HepG2 (cell line): ENCODE results near the gene CAMKMT. TPM values are rescaled to one million over a fixed set of nuclear protein-coding genes. Genes with fewer than 3 reads are reported as not detected.
A peak's percentile ranks its signal among the peaks of the same experiment; 100 is the strongest.

ENCODE experiments used
- DMAP1 ChIP-seq: IDR thresholded peaks from 2 replicates; pipeline ENCODE4 v1.6.1; 2016
- ERF ChIP-seq: IDR thresholded peaks from 2 replicates; pipeline ENCODE4 v1.6.1; 2018; ENCODE audit warnings: missing biosample characterization, missing genetic modification reagents
- FOXK1 ChIP-seq: sonication (generic); formaldehyde crosslinking; IDR thresholded peaks from 2 replicates; pipeline ENCODE4 v1.4.0; 2020; ENCODE audit warnings: low read depth, missing genetic modification reagents, borderline replicate concordance
- GATAD1 ChIP-seq: IDR thresholded peaks from 2 replicates; pipeline ENCODE4 v1.6.1; 2016; ENCODE audit warnings: missing genetic modification reagents, missing compliant biosample characterization
- HMGA1 ChIP-seq: sonication (generic); formaldehyde crosslinking; conservative IDR thresholded peaks from 2 replicates; pipeline ENCODE4 v1.4.0; 2020; ENCODE audit warnings: missing genetic modification reagents
- ISL2 ChIP-seq: sonication (generic); formaldehyde crosslinking; IDR thresholded peaks from 2 replicates; pipeline ENCODE4 v1.5.0; 2020; ENCODE audit warnings: missing genetic modification reagents
- KLF6 ChIP-seq: IDR thresholded peaks from 2 replicates; pipeline ENCODE4 v1.8.0; 2016; ENCODE audit warnings: missing biosample characterization, missing genetic modification reagents
- MAFK ChIP-seq, 2 experiments: IDR thresholded peaks in 1 of 2; conservative IDR thresholded peaks in 1 of 2; 2 replicates each; pipeline ENCODE4 v1.6.1; 2011; ENCODE audit warnings: improper control_type of control experiment in 2 of 2, low read length in 2 of 2
- NFIB ChIP-seq: sonication (generic); formaldehyde crosslinking; IDR thresholded peaks from 2 replicates; pipeline ENCODE4 v1.9.0; 2021; ENCODE audit warnings: missing genetic modification reagents, mild to moderate bottlenecking, borderline replicate concordance
- NR2C2 ChIP-seq: sonication (generic); formaldehyde crosslinking; IDR thresholded peaks from 2 replicates; pipeline ENCODE4 v1.4.0; 2020; ENCODE audit warnings: missing genetic modification reagents, mild to moderate bottlenecking, moderate library complexity, borderline replicate concordance
- POLR2A ChIP-seq, 2 experiments: IDR thresholded peaks; 2 replicates each; pipeline ENCODE4 v1.6.1; 2011; ENCODE audit warnings: low read depth in 2 of 2, low read length in 2 of 2, mild to moderate bottlenecking in 1 of 2, moderate library complexity in 1 of 2; ENCODE audit not compliant: insufficient read depth in 1 of 2
- REPIN1 ChIP-seq: sonication (generic); formaldehyde crosslinking; IDR thresholded peaks from 2 replicates; pipeline ENCODE4 v1.8.0; 2022; ENCODE audit warnings: missing genetic modification reagents, low read depth, mild to moderate bottlenecking, borderline replicate concordance
- SETDB1 ChIP-seq: sonication (generic); formaldehyde crosslinking; IDR thresholded peaks from 2 replicates; pipeline ENCODE4 v1.5.1; 2020; ENCODE audit warnings: missing genetic modification reagents, mild to moderate bottlenecking, borderline replicate concordance
- SMAD3 ChIP-seq: sonication (generic); formaldehyde crosslinking; IDR thresholded peaks from 2 replicates; pipeline ENCODE4 v1.4.0; 2020; ENCODE audit warnings: missing genetic modification reagents
- SMC3 ChIP-seq: IDR thresholded peaks from 2 replicates; pipeline ENCODE4 v1.6.1; 2011; ENCODE audit warnings: low read length, improper control_type of control experiment
- SOX5 ChIP-seq: IDR thresholded peaks from 2 replicates; pipeline ENCODE4 v1.6.1; 2016; ENCODE audit warnings: borderline replicate concordance
- TIGD3 ChIP-seq: sonication (generic); formaldehyde crosslinking; IDR thresholded peaks from 2 replicates; pipeline ENCODE4 v1.5.1; 2020; ENCODE audit warnings: mild to moderate bottlenecking, missing genetic modification reagents, borderline replicate concordance
- YEATS4 ChIP-seq: sonication (generic); formaldehyde crosslinking; IDR thresholded peaks from 2 replicates; pipeline ENCODE4 v1.4.0; 2020; ENCODE audit warnings: missing genetic modification reagents, borderline replicate concordance
- ZC3H13 ChIP-seq: sonication (generic); formaldehyde crosslinking; IDR thresholded peaks from 2 replicates; pipeline ENCODE4 v1.8.1; 2023; ENCODE audit warnings: mild to moderate bottlenecking, missing genetic modification reagents, moderate library complexity
- ZFP1 ChIP-seq: IDR thresholded peaks from 2 replicates; pipeline ENCODE4 v1.6.1; 2016
- ZFP36 ChIP-seq: fragments of 150-350 bp; IDR thresholded peaks from 2 replicates; pipeline ENCODE4 v1.6.1; 2018; ENCODE audit warnings: borderline replicate concordance, low read length, low read depth; ENCODE audit not compliant: partially characterized antibody
- ZFP90 ChIP-seq: sonication (generic); formaldehyde crosslinking; IDR thresholded peaks from 2 replicates; pipeline ENCODE4 v1.8.0; 2022; ENCODE audit warnings: missing genetic modification reagents, mild to moderate bottlenecking, inconsistent platforms, borderline replicate concordance
- ZNF180 ChIP-seq: sonication (generic); formaldehyde crosslinking; IDR thresholded peaks from 2 replicates; pipeline ENCODE4 v1.4.0; 2020; ENCODE audit warnings: low read depth, missing genetic modification reagents, borderline replicate concordance
- ZNF24 ChIP-seq: fragments of 450-650 bp; IDR thresholded peaks from 2 replicates; pipeline ENCODE4 v1.6.1; 2017; ENCODE audit warnings: antibody characterized with exemption, mild to moderate bottlenecking
- ZNF614 ChIP-seq: IDR thresholded peaks from 2 replicates; pipeline ENCODE4 v1.6.1; 2018; ENCODE audit warnings: missing biosample characterization, missing genetic modification reagents, inconsistent platforms, borderline replicate concordance
- ZSCAN22 ChIP-seq: sonication (generic); formaldehyde crosslinking; IDR thresholded peaks from 2 replicates; pipeline ENCODE4 v1.4.0; 2020; ENCODE audit warnings: mild to moderate bottlenecking, missing genetic modification reagents
- polyA plus RNA-seq, 8 experiments: library from polyadenylated mRNA; depleted of rRNA in 3 of 8; stranded (reverse) in 7 of 8; unstranded in 1 of 8; fragments of >200 nt; fragmentation: Illumina TruSeq in 4 of 8; extraction: Trizol in 4 of 8; gene quantifications; 2 replicates each; pipeline versions ENCODE4 v1.2.1 to v1.2.3, GENCODE V29; 2011 to 2016; ENCODE audit warnings: low read depth in 4 of 8, missing spikeins in 1 of 8, mixed read lengths in 1 of 8; ENCODE audit not compliant: insufficient read depth in 1 of 8
- total RNA-seq, 5 experiments: library from RNA; depleted of rRNA; stranded (reverse); fragments of >200 nt; fragmentation: Illumina TruSeq; extraction: Trizol; gene quantifications; 2 replicates each; pipeline ENCODE4 v1.2.3, GENCODE V29; 2016; ENCODE audit warnings: low read depth in 1 of 5
- TF ChIP-seq, protein P1 (sequence below): sonication (generic); formaldehyde crosslinking; IDR thresholded peaks from 2 replicates; pipeline ENCODE4 v1.4.0; 2020; ENCODE audit warnings: missing genetic modification reagents, low read depth, mild to moderate bottlenecking, borderline replicate concordance
- TF ChIP-seq, protein P2 (sequence below): sonication (generic); formaldehyde crosslinking; IDR thresholded peaks from 2 replicates; pipeline ENCODE4 v1.8.1; 2023; ENCODE audit warnings: missing genetic modification reagents, mild to moderate bottlenecking, borderline replicate concordance

Gene CAMKMT
- total and polyA plus RNA-seq, 2 of the 13 experiments (the other 11 are each of a cell fraction or from before 2014, with no cell fraction given), result 6.9 to 20.8 TPM

DNA sequence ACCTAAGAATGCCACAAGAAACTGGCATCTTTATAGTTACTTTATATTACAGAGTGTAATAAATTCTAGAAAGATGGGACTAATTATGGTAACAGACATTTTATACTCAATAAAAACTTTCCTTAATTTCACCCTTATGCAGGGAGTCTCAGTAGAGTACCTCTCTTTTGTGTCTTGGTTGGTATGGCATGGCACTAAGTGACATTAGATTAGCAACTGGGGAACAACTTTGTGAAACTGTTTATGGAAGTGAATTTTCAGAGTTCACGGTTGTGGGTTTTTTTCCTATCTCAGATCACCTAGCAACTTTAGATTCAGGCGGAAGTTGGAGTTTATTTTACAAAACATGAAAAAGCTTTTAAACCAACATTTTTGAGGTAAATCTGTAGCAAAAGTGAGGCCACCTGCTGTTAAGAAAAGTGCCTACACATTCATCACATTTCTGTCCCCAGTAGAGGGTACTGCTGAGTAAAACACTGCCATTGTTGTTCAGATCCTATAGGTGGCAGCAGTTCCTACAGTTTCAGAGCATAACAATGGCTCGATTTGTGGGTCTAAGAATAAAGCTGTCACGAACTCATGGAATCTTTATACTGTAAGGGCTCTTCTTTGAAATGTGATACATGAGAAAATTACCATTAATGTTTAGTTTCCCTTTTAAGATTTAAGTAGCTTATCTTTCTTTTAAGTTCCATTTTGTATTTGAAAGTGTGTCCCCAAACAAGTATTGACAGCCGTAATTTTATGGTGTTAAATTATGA is 117.6 kb downstream of the CAMKMT start (continued):
- TF ChIP-seq ZFP36, result peak; percentile 22
- TF ChIP-seq HMGA1 (CRISPR knock-in tag), result no peak
- no peak for TF ChIP-seq NFIB (CRISPR knock-in tag)
- TF ChIP-seq KLF6 (CRISPR knock-in tag), result 0 out of 2 replicates have a peak, but pooled peaks have one; percentile 41
- no peak for TF ChIP-seq ZC3H13 (CRISPR knock-in tag)
- peak in 1 of 2 experiments; percentile 31; a peak in 1 of 4 replicates for TF ChIP-seq MAFK (conservative IDR thresholded peaks at IDR 0.05 in 1 of 2, IDR thresholded peaks at IDR 0.05 in 1 of 2; ENCODE audit: low read length in 2 of 2)
- TF ChIP-seq SOX5 (CRISPR knock-in tag), result peak; percentile 78; the same call in 1 of the 2 replicates
- peak; percentile 84; the same call in 1 of the 2 replicates for TF ChIP-seq ERF (CRISPR knock-in tag)
- TF ChIP-seq ZNF24, result peak; percentile 65; the same call in 1 of the 2 replicates
- TF ChIP-seq SMC3, result peak; percentile 100
- 0 out of 2 replicates have a peak, but pooled peaks have one; percentile 56 for TF ChIP-seq ZFP1 (CRISPR knock-in tag)
- TF ChIP-seq GATAD1 (CRISPR knock-in tag), result 0 out of 2 replicates have a peak, but pooled peaks have one; percentile 37
- peak; percentile 73; the same call in 1 of the 2 replicates for TF ChIP-seq ZNF614 (CRISPR knock-in tag)
- no peak for TF ChIP-seq ZNF180
- TF ChIP-seq SETDB1 (CRISPR knock-in tag), result no peak
- peak; percentile 49; the same call in 1 of the 2 replicates for TF ChIP-seq FOXK1 (CRISPR knock-in tag)
- 0 out of 2 replicates have a peak, but pooled peaks have one; percentile 34 for TF ChIP-seq ISL2
- TF ChIP-seq, protein P1, sequence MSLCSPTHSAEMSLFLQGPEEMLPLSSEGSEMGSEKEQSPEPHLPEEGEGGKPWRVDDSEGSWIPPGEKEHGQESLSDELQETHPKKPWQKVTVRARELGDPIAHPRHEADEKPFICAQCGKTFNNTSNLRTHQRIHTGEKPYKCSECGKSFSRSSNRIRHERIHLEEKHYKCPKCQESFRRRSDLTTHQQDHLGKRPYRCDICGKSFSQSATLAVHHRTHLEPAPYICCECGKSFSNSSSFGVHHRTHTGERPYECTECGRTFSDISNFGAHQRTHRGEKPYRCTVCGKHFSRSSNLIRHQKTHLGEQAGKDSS (CRISPR knock-in tag), result no peak
- TF ChIP-seq DMAP1 (CRISPR knock-in tag), result 0 out of 2 replicates have a peak, but pooled peaks have one; percentile 37
- no peak for TF ChIP-seq NR2C2 (CRISPR knock-in tag)
- TF ChIP-seq ZSCAN22 (CRISPR knock-in tag), result no peak
- no peak for TF ChIP-seq ZFP90
- no peak for TF ChIP-seq POLR2A (IDR thresholded peaks at IDR 0.05; ENCODE audit: insufficient read depth in 1 of 2, low read depth in 2 of 2, low read length in 2 of 2)
- TF ChIP-seq SMAD3 (CRISPR knock-in tag), result peak; percentile 82
- no peak for TF ChIP-seq YEATS4 (CRISPR knock-in tag)
- TF ChIP-seq TIGD3 (CRISPR knock-in tag), result no peak
- peak; percentile 60; the same call in 1 of the 2 replicates for TF ChIP-seq REPIN1 (CRISPR knock-in tag)
- TF ChIP-seq, protein P2, sequence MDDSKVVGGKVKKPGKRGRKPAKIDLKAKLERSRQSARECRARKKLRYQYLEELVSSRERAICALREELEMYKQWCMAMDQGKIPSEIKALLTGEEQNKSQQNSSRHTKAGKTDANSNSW (CRISPR knock-in tag), result no peak
